NCI-H345 (cell line): ENCODE measurements around the gene PI4K2A.

ENCODE experiments used
- DNase-seq: peaks from one replicate; lab custom pipeline; 2025; lab: John Stamatoyannopoulos, UW

The PI4K2A gene

GRCh38 chr10:97707134-97707861 is 66.8 kb downstream of the PI4K2A start:
- DNase-seq = no peak

GRCh38 chr10:97708167-97708566 is 67.7 kb downstream of the PI4K2A start:
- DNase-seq = no peak

- DNase-seq = peak; percentile 16
These were observed 68.8 kb downstream of the PI4K2A start for GRCh38 chr10:97708976-97709946.

DNA sequence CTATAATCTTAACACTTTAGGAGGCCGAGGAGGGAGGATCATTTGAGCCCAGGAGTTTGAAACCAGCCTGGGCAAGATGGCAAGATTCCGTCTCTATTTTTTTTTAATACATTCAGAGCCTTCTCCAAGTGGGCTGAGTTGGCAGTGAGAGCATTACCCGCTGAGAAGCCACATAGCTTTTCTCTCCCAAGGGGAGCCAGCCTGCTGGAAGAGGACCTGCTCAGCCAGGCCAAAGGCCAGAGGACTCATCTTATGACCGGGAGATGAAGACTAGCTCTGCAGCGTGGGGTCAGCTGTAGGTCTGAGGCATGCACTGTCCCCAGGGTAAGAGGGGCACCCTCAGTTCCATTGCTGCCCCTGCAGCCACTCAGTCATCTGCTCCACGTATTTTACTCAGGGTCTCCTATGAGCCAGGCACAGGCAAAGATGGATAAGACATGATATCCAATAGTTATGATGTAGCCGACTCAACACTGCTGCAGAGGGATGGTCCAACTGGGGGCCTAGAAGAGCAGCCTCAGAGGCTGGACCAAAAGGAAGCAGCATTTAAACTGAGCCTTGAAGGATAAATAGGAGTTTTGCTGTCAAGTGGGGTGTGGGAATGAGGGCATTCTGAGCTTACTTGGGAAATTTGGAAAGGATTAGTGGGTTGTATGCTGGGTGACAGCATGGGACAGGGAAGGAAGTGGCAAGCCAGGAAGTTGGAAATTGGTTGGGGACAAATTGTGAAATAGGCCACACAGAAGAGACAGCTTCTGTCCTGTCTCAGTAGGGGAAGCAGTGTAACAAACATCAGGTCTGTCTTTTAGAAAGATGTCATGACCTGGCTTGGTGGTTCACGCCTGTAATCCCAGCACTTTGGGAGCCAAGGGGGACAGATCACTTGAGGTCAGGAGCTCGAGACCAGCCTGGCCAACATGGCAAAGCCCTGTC is 71.4 kb downstream of the PI4K2A start:
- no peak for DNase-seq

GRCh38 chr10:97713339-97713825 is 72.9 kb downstream of the PI4K2A start, which contains the start of gene MARVELD1:
Gene MARVELD1 (plus strand): TSS chr10:97713730. CDS start chr10:97713877, 147 bp downstream.
- no peak for DNase-seq

GRCh38 chr10:97713826-97714400 is 73.4 kb downstream of the PI4K2A start:
- DNase-seq = peak; percentile 43

DNA sequence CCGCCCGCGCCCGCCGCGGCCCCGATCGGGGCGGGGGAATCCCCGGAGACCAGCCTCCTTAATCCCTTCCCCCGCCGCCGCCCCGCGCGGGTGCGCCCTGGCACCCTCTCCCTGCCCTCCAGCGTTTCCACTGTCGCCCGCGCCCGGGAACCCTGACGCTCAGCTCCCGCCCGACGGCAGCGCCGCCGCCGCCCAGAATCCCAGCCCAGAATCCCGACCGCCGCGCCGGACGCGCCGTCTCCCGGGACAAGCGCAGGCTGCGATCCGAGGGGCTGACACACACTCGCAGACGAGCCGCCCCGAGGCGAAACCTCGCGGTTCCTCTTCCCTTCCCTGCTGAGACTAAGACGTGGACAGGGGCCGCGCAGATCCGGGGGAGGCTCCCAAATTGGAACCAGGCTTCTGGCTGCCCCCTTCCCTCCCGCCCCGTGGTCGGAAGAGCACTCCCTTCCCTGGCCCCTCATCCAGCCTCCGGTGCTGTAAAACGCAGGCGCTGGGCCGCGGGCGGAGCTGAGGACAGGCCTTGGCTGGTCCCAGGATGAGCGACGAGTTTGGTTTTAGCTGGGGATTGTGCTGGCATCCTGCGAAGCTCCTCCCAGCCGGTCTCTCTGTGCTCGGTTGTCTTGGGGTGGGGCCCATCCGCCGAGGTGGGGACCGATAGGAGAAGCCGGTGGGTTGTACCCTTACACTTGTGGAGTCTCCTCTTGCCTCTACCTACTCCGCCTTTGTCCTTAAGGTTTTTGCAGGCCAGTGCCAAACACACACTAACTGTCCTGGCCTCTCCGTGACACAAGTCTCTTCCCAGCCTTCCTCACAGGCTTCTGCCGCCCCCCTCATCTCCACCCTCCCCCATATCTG is 74.2 kb downstream of the PI4K2A start:
- DNase-seq = no peak

DNA sequence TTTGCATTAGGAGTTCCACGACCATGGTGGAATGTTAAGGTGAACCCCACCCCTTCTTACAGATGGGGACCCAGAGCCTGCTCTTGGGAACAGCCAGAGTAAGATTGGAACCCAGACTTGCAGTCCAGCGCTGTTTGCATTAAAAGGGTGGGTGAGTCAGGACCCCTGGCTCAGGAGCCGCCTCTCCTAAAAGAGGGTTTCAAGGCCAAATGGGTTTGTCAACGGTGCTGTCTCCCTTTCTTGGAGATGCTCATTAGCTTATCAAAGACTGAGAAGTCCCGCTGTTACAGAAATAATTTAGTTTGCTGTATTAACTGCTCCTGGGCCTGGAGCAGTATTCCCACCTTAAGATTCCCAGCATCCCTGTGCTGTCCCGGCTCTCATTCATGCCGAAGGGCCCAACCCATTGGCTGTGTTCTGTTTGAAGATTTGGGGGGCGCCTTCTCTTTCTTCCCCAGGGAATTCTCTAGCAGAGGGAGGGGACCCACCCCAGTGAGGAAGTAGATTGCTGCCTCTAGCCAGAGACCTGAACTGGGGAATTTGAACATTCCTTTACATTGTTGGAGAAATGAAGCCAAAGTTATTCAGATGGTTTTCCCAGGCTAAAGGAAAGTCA is 74.9 kb downstream of the PI4K2A start:
- no peak for DNase-seq

- no peak for DNase-seq
These were observed 77.2 kb downstream of the PI4K2A start for GRCh38 chr10:97717627-97718026.

- no peak for DNase-seq
These were observed 77.7 kb downstream of the PI4K2A start for GRCh38 chr10:97718178-97718577.

- DNase-seq = peak; percentile 45
These were observed 78.2 kb downstream of the PI4K2A start for GRCh38 chr10:97718659-97719142.

- DNase-seq = no peak
These were observed 79.1 kb downstream of the PI4K2A start for GRCh38 chr10:97719602-97720001.

- no peak for DNase-seq
These were observed 81.7 kb downstream of the PI4K2A start for GRCh38 chr10:97721871-97722780.

- no peak for DNase-seq
These were observed 82.5 kb downstream of the PI4K2A start for GRCh38 chr10:97723001-97723400.

- DNase-seq = no peak
These were observed 84.0 kb downstream of the PI4K2A start for GRCh38 chr10:97724341-97724941.
